OCI-LY1 (cell line): ENCODE measurements around the gene TFF3.

Experiments used
- H2AFZ ChIP-seq: fragments of 200-600 bp; sonication (generic), shearing (Covaris generic); 2 replicates; pipeline ENCODE4 v1.6.0; 2014; ENCODE audit warnings: antibody characterized with exemption, mild to moderate bottlenecking, low read length
- H3F3A ChIP-seq: fragments of 200-600 bp; sonication (generic), shearing (Covaris generic); 2 replicates; pipeline ENCODE4 v1.6.0; 2014; ENCODE audit warnings: mild to moderate bottlenecking, antibody characterized with exemption, low read length, moderate library complexity; ENCODE audit not compliant: insufficient read depth
- H3K27ac ChIP-seq: fragments of 200-600 bp; sonication (generic); 2 replicates; pipeline ENCODE4 v1.5.1; 2014; ENCODE audit warnings: low read length, mixed run types, mild to moderate bottlenecking, low read depth; ENCODE audit not compliant: poor library complexity, severe bottlenecking
- H3K27me3 ChIP-seq: fragments of 200-600 bp; sonication (generic); 2 replicates; pipeline ENCODE4 v1.6.0; 2014; ENCODE audit warnings: antibody characterized with exemption, mild to moderate bottlenecking, low read length, moderate library complexity; ENCODE audit not compliant: insufficient read depth
- H3K36me3 ChIP-seq: fragments of 200-600 bp; sonication (generic); 2 replicates; pipeline ENCODE4 v1.6.1; 2014; ENCODE audit warnings: mild to moderate bottlenecking, antibody characterized with exemption, low read length, moderate library complexity, mixed read lengths; ENCODE audit not compliant: insufficient read depth
- H3K4me1 ChIP-seq: fragments of 200-600 bp; sonication (generic); 2 replicates; pipeline ENCODE4 v1.5.1; 2014; ENCODE audit warnings: mild to moderate bottlenecking, low read length, moderate library complexity; ENCODE audit not compliant: insufficient read depth, severe bottlenecking
- H3K4me2 ChIP-seq: fragments of 200-600 bp; sonication (generic), shearing (Covaris generic); 2 replicates; pipeline ENCODE4 v1.6.1; 2014; ENCODE audit warnings: low read length
- H3K4me3 ChIP-seq: fragments of 200-600 bp; sonication (generic); 2 replicates; pipeline ENCODE4 v1.5.1; 2014; ENCODE audit warnings: low read length, low read depth, mild to moderate bottlenecking, mixed read lengths; ENCODE audit not compliant: poor library complexity, severe bottlenecking
- H3K79me2 ChIP-seq: fragments of 200-600 bp; shearing (Covaris generic); 2 replicates; pipeline ENCODE4 v1.6.1; 2016; ENCODE audit warnings: mixed run types, low read length, mixed read lengths; ENCODE audit not compliant: insufficient read depth
- H3K9ac ChIP-seq: fragments of 200-600 bp; sonication (generic), shearing (Covaris generic); 2 replicates; pipeline ENCODE4 v1.6.1; 2014; ENCODE audit warnings: mild to moderate bottlenecking, low read length, mixed read lengths
- H3K9me2 ChIP-seq: fragments of 200-600 bp; sonication (generic), shearing (Covaris generic); 2 replicates; pipeline ENCODE4 v1.6.1; 2014; ENCODE audit warnings: low read depth, mild to moderate bottlenecking, low read length, mixed read lengths
- H3K9me3 ChIP-seq: fragments of 200-600 bp; shearing (Covaris generic); 2 replicates; pipeline ENCODE4 v1.6.1; 2014; ENCODE audit warnings: low read length, mixed read lengths
- H4K20me1 ChIP-seq: fragments of 200-600 bp; sonication (generic), shearing (Covaris generic); 2 replicates; pipeline ENCODE4 v1.6.0; 2016; ENCODE audit warnings: mild to moderate bottlenecking, low read length; ENCODE audit not compliant: insufficient read depth
- EZH2 ChIP-seq: fragments of 200-600 bp; sonication (generic), shearing (Covaris generic); IDR thresholded peaks from 2 replicates; pipeline ENCODE4 v1.8.0; 2017; ENCODE audit warnings: borderline replicate concordance, mixed run types, mild to moderate bottlenecking, antibody characterized with exemption, low read length, moderate library complexity, mixed read lengths
- TF ChIP-seq, protein P1 (sequence below): fragments of 200-600 bp; sonication (generic), shearing (Covaris generic); IDR thresholded peaks from 2 replicates; pipeline ENCODE4 v1.5.1; 2017; ENCODE audit warnings: mild to moderate bottlenecking, antibody characterized with exemption, low read length, moderate library complexity, mixed read lengths

The TFF3 gene

DNA sequence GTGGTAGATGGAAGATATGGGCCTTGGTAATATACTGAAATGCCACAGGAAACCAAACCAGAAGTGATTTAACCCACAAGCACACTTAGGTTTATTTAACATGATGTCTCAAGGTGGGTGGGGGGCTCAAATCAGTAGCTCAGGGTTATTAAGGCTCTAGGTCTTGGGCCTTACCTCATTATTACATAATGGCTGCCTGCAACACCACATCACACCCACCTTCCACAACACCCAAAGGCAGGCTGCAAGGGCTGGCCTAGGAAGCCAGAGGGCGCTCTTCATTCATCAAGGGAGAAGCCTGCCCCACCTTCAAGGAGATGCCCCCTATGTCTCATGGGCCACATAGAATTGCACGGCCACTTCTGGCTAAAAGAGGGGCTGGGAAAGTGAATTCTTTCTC lies 45.1 kb upstream of the TFF3 start:
- no peak overlapping the region for H3K4me3 ChIP-seq

DNA sequence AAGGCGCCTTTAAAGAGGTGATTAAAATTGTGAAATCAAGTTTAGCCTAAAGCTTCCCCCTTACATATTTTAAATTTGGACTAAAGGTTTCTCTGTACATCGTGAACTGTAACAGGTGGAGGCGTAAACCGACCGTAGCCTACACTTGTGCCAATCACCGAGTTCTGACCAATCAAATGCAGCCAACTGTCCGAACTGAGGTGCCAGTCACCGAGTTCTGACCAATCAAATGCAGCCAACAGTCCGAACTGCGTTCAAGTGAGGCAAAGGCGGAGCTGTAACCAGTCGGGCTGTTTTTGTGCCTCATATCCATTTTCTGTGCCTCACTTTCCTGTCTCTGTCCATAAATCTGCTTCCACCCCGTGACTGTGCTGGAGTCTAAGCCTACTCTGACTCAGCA lies 43.7 kb upstream of the TFF3 start:
- no peaks in the 10 kb centered on the region for H3F3A ChIP-seq
- H3K4me1 ChIP-seq = no peaks in the 10 kb centered on the region
- H3K4me2 ChIP-seq = no peak overlapping the region
- no peaks in the 10 kb centered on the region for H3K79me2 ChIP-seq
- no peak overlapping the region for H3K9ac ChIP-seq
- no peaks in the 10 kb centered on the region for H4K20me1 ChIP-seq
- H3K9me2 ChIP-seq = no peaks in the 10 kb centered on the region
- H3K27me3 ChIP-seq = peaks cover 24% of the 10 kb centered on the region; the same call in 1 of the 2 replicates
- H3K36me3 ChIP-seq = no peaks in the 10 kb centered on the region
- H3K27ac ChIP-seq = no peak overlapping the region
- no peak overlapping the region for H2AFZ ChIP-seq
- TF ChIP-seq, protein P1, sequence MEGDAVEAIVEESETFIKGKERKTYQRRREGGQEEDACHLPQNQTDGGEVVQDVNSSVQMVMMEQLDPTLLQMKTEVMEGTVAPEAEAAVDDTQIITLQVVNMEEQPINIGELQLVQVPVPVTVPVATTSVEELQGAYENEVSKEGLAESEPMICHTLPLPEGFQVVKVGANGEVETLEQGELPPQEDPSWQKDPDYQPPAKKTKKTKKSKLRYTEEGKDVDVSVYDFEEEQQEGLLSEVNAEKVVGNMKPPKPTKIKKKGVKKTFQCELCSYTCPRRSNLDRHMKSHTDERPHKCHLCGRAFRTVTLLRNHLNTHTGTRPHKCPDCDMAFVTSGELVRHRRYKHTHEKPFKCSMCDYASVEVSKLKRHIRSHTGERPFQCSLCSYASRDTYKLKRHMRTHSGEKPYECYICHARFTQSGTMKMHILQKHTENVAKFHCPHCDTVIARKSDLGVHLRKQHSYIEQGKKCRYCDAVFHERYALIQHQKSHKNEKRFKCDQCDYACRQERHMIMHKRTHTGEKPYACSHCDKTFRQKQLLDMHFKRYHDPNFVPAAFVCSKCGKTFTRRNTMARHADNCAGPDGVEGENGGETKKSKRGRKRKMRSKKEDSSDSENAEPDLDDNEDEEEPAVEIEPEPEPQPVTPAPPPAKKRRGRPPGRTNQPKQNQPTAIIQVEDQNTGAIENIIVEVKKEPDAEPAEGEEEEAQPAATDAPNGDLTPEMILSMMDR = no peak
- TF ChIP-seq EZH2 = no peak
- no peak overlapping the region for H3K4me3 ChIP-seq
- peaks cover 5% of the 10 kb centered on the region; the same call in 1 of the 2 replicates for H3K9me3 ChIP-seq

More for the DNA sequence above, 45.1 kb upstream of the TFF3 start:
- no peaks in the 10 kb centered on the region for H3K36me3 ChIP-seq
- no peaks in the 10 kb centered on the region for H3K9me2 ChIP-seq
- H3K9ac ChIP-seq = no peak overlapping the region
- no peak overlapping the region for H2AFZ ChIP-seq
- peaks cover 2% of the 10 kb centered on the region; the same call in 1 of the 2 replicates for H3K9me3 ChIP-seq
- no peaks in the 10 kb centered on the region for H4K20me1 ChIP-seq
- H3K4me2 ChIP-seq = no peak overlapping the region
- no peaks in the 10 kb centered on the region for H3K4me1 ChIP-seq
- no peaks in the 10 kb centered on the region for H3F3A ChIP-seq
- no peak for TF ChIP-seq EZH2
- TF ChIP-seq, protein P1 = peak; percentile 27
- no peak overlapping the region for H3K27ac ChIP-seq
- no peaks in the 10 kb centered on the region for H3K79me2 ChIP-seq
- H3K27me3 ChIP-seq = peaks cover 20% of the 10 kb centered on the region; the same call in 1 of the 2 replicates

DNA sequence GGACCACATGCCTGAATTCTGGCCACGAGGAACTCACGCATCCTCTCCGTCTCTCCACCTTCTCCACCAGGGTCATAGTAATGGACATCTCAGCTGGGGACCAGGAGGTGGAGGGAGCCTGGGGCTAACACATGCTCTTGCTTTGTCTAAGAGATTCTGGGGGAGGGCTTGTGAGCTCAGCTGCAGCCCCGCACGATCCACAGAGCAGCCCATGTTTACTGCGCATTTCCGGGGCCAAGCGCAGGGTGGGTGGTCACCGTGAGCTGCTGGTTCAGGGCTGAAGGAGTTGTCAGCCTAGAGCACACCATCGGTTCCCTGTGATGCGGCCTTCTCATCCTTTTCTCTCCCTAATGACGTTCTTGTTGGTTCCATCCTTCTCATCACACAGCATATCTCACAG lies 43.1 kb upstream of the TFF3 start:
- Histone ChIP-seq H3K4me2 (no peak overlapping the region), H3K4me3 (no peak overlapping the region), H3F3A (no peaks in the 10 kb centered on the region), H3K27ac (no peak overlapping the region), H3K36me3 (no peaks in the 10 kb centered on the region), H3K4me1 (no peaks in the 10 kb centered on the region), H3K79me2 (no peaks in the 10 kb centered on the region), H2AFZ (no peak overlapping the region), H3K9ac (no peak overlapping the region), H3K27me3 (peaks cover 26% of the 10 kb centered on the region; the same call in 1 of the 2 replicates), H3K9me2 (no peaks in the 10 kb centered on the region), H3K9me3 (peaks cover 5% of the 10 kb centered on the region; the same call in 1 of the 2 replicates), H4K20me1 (no peaks in the 10 kb centered on the region)
- TF ChIP-seq EZH2 = no peak
- TF ChIP-seq, protein P1 = no peak
